DND-41 (cell line): Measurements from ENCODE around the gene PGPEP1.

Experiments used
- EZH2 ChIP-seq: IDR thresholded peaks from 3 replicates; pipeline ENCODE4 v1.6.1; 2012; ENCODE audit warnings: borderline replicate concordance, low read depth, mild to moderate bottlenecking, moderate library complexity, low read length, inconsistent platforms; ENCODE audit not compliant: severe bottlenecking
- TF ChIP-seq, protein P1 (sequence below): IDR thresholded peaks from 2 replicates; pipeline ENCODE4 v1.5.1; 2012; ENCODE audit warnings: borderline replicate concordance, low read length, moderate library complexity, mild to moderate bottlenecking; ENCODE audit not compliant: poor library complexity, severe bottlenecking; ENCODE audit errors: extremely low read depth

DNA sequence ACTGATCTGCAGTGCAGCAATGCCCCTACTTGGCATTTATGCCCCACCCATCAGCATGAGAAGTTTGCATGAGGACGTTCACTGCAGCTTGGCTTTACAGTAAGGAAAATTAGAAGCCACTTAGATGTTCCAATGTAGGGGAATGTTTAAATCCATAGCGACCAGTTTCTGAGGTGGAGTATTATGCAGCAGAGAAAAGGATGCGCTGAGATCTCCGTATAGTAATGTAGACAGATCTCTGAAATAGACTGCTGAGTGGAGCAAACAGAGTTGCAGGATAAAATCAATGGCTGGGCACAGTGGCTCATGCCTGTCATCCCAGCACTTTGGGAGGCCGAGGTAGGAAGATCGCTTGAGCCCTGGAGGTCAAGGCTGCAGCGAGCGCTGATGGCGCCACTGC is 10.1 kb downstream of the PGPEP1 start:
- TF ChIP-seq, protein P1, sequence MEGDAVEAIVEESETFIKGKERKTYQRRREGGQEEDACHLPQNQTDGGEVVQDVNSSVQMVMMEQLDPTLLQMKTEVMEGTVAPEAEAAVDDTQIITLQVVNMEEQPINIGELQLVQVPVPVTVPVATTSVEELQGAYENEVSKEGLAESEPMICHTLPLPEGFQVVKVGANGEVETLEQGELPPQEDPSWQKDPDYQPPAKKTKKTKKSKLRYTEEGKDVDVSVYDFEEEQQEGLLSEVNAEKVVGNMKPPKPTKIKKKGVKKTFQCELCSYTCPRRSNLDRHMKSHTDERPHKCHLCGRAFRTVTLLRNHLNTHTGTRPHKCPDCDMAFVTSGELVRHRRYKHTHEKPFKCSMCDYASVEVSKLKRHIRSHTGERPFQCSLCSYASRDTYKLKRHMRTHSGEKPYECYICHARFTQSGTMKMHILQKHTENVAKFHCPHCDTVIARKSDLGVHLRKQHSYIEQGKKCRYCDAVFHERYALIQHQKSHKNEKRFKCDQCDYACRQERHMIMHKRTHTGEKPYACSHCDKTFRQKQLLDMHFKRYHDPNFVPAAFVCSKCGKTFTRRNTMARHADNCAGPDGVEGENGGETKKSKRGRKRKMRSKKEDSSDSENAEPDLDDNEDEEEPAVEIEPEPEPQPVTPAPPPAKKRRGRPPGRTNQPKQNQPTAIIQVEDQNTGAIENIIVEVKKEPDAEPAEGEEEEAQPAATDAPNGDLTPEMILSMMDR: no peak
- no peak for TF ChIP-seq EZH2
